Adrenal gland (tissue), 12 donors: Measurements from ENCODE around the gene AGO4. TPM values are rescaled to one million over a fixed set of nuclear protein-coding genes. Genes with fewer than 3 reads are reported as not detected.

ENCODE experiments used
- DNase-seq, 7 donors: peaks; one replicate each; pipeline ENCODE4 v3.0.0-alpha.2; 2019 to 2020
- H3K27ac ChIP-seq, 5 donors: fragments of 200-600 bp; sonication (generic) in 4 of 5; 1 replicate in 3 of 5; 2 replicates in 2 of 5; pipeline versions ENCODE4 v1.5.1 to v1.8.0; 2016 to 2020; ENCODE audit warnings: mild to moderate bottlenecking in 1 of 5
- H3K27me3 ChIP-seq: fragments of 200-600 bp; 2 replicates; pipeline ENCODE4 v1.8.0; 2021
- H3K36me3 ChIP-seq, 2 donors: fragments of 200-600 bp; replicated peaks in 1 of 2; 1 replicate in 1 of 2; 2 replicates in 1 of 2; pipeline versions ENCODE4 v1.5.1 to v1.8.0; 2018 to 2022
- H3K4me1 ChIP-seq, 2 donors: fragments of 200-600 bp; replicated peaks in 1 of 2; 1 replicate in 1 of 2; 2 replicates in 1 of 2; pipeline versions ENCODE4 v1.5.1 to v1.8.0; 2018 to 2021
- H3K4me3 ChIP-seq, 4 donors: fragments of 200-600 bp; sonication (generic) in 3 of 4; one replicate each; pipeline ENCODE4 v1.5.1; 2016 to 2018
- H3K9me3 ChIP-seq, 3 donors: fragments of 200-600 bp; sonication (generic) in 1 of 3; replicated peaks in 1 of 3; 1 replicate in 2 of 3; 2 replicates in 1 of 3; pipeline versions ENCODE4 v1.5.1 to v1.8.0; 2016 to 2021
- CTCF ChIP-seq, 6 experiments: fragments of 450-650 bp in 4 of 6; fragments of 200-600 bp in 2 of 6; sonication (generic) in 1 of 6; IDR thresholded peaks; 1 replicate in 5 of 6; 2 replicates in 1 of 6; pipeline versions ENCODE4 v1.5.1 to v1.8.0; 2016 to 2021; ENCODE audit warnings: antibody characterized with exemption in 6 of 6, mild to moderate bottlenecking in 2 of 6, moderate library complexity in 1 of 6
- POLR2A ChIP-seq, 2 donors: fragments of 450-650 bp; IDR thresholded peaks; one replicate each; pipeline ENCODE4 v1.6.1; 2017; ENCODE audit warnings: antibody characterized with exemption in 2 of 2, mild to moderate bottlenecking in 2 of 2, moderate library complexity in 1 of 2
- WGBS, 4 donors: extraction: QIAGEN DNeasy Blood & Tissue Kit in 2 of 4; methylation state at CpG; one replicate each; pipeline versions ENCODE4 v1.1.5 to v1.1.7; 2013 to 2017; 5-methylcytosine and 5-hydroxymethylcytosine counted together
- intact Hi-C, 2 donors: fragments of 100-400 bp; cut with DNase I; formaldehyde crosslinking; loops; one replicate each; pipeline versions ENCODE4 v1.14.1 to v1.15.0; 2022 to 2023
- polyA plus RNA-seq, 3 donors: library from polyadenylated mRNA; stranded (reverse); fragments of 200-250 nt in 2 of 3; fragments of 350-450 nt in 1 of 3; fragmentation: Illumina TruSeq in 1 of 3; extraction: RNeasy Lipid Tissue Mini Kit (QIAGEN cat#74804) in 1 of 3; gene quantifications; one replicate each; pipeline ENCODE4 v1.2.3, GENCODE V29; 2013 to 2014
- total RNA-seq, 9 donors: library from RNA; depleted of rRNA in 4 of 9; stranded (reverse); fragments of >200 nt in 4 of 9; fragments of 120-200 nt in 1 of 9; fragmentation: NEBNext Ultra II Directional in 1 of 9; extraction: Animal tissue kit (Norgen Biotek cat#: 25700) in 1 of 9; gene quantifications; one replicate each; pipeline versions ENCODE4 v1.1.0 to v1.2.4, GENCODE V29; 2013 to 2023
- donor health status: healthy with polysubstance abuse.
- donor health status: Bipolar disorder and iron deficiency.
- donor health status: DM: yes; HTN: yes; CAD: no.
- donor health status: DM: no; HTN: no; CAD: no.
- donor health status: DM: no; HTN: no; CAD: no.
- donor health status: DM: yes; HTN: yes; CAD: no.

AGO4 gene
- total and polyA plus RNA-seq, 12 donors: 4.0 to 12.0 (median 8.4) TPM

GRCh38 chr1:35854989-35855700 is 47.3 kb downstream of the AGO4 start:
- no peaks in the 10 kb centered on the region for H3K27me3 ChIP-seq
- no peaks in the 10 kb centered on the region for H3K4me1 ChIP-seq
- peak in 1 of 7 donors; percentile 38 for DNase-seq
- intact Hi-C loops: loop anchor here in 1 of 2 donors (10.0 kb wide), 1 partner anchor 230 kb away; the partner anchor contains the start of genes ADPRS and TEKT2
- 83 to 87% (median 83%) methylated on average over 9 of the region's 9 CpGs for WGBS, 4 donors
- H3K27ac ChIP-seq: no peak overlapping the region
- no peaks in the 10 kb centered on the region for H3K9me3 ChIP-seq
- no peak overlapping the region for H3K4me3 ChIP-seq
- H3K36me3 ChIP-seq: peaks cover 0 to 26% of the 10 kb centered on the region in 2 donors
- TF ChIP-seq POLR2A (IDR thresholded peaks at IDR 0.05) (no peak), CTCF (IDR thresholded peaks at IDR 0.05) (no peak)

GRCh38 chr1:35856964-35857363 is 49.1 kb downstream of the AGO4 start:
- H3K4me3 ChIP-seq: no peak overlapping the region
- peaks cover 0 to 17% of the 10 kb centered on the region in 2 donors for H3K36me3 ChIP-seq
- no peaks in the 10 kb centered on the region for H3K9me3 ChIP-seq
- TF ChIP-seq CTCF (IDR thresholded peaks at IDR 0.05) (no peak), POLR2A (IDR thresholded peaks at IDR 0.05) (no peak)
- no peak overlapping the region for H3K27ac ChIP-seq
- H3K27me3 ChIP-seq: no peaks in the 10 kb centered on the region
- no peaks in the 10 kb centered on the region for H3K4me1 ChIP-seq
- 15 to 67% (median 55%) methylated on average over 1 of the region's 1 CpG for WGBS, 4 donors
- DNase-seq: no peak
- intact Hi-C loops: loop anchor here in 1 of 2 donors (10.0 kb wide), 1 partner anchor 228 kb away; the partner anchor contains the start of genes ADPRS and TEKT2

- TF ChIP-seq POLR2A (IDR thresholded peaks at IDR 0.05): no peak
- peak in 5 of 6 experiments; percentile 16 to 44 (median 20) for TF ChIP-seq CTCF (IDR thresholded peaks at IDR 0.05)
- Histone ChIP-seq H3K27ac (no peak overlapping the region), H3K27me3 (no peaks in the 10 kb centered on the region), H3K4me1 (no peaks in the 10 kb centered on the region), H3K36me3 (peaks cover 0 to 17% of the 10 kb centered on the region in 2 donors), H3K9me3 (no peaks in the 10 kb centered on the region), H3K4me3 (no peak overlapping the region)
- intact Hi-C loops: loop anchor here in 1 of 2 donors (10.0 kb wide), 1 partner anchor 227 kb away; the partner anchor contains the start of genes ADPRS and TEKT2
- peak in 4 of 7 donors; percentile 20 to 60 (median 44) for DNase-seq
Observed at GRCh38 chr1:35857830-35858229, 50.0 kb downstream of the AGO4 start.

GRCh38 chr1:35860696-35861095 is 52.9 kb downstream of the AGO4 start:
- H3K36me3 ChIP-seq: no peaks in the 10 kb centered on the region
- no peaks in the 10 kb centered on the region for H3K9me3 ChIP-seq
- H3K27me3 ChIP-seq: no peaks in the 10 kb centered on the region
- 70 to 74% (median 71%) methylated on average over 3 of the region's 3 CpGs for WGBS, 4 donors
- intact Hi-C loops: no loop called here
- DNase-seq: no peak
- H3K4me1 ChIP-seq: peaks cover 0 to 12% of the 10 kb centered on the region in 2 donors
- H3K27ac ChIP-seq: no peak overlapping the region
- no peak overlapping the region for H3K4me3 ChIP-seq
- TF ChIP-seq POLR2A (IDR thresholded peaks at IDR 0.05): no peak
- TF ChIP-seq CTCF (IDR thresholded peaks at IDR 0.05): no peak
